Hepatocyte (in vitro differentiated cells): Measurements from ENCODE around the gene BABAM1. TPM values are rescaled to one million over a fixed set of nuclear protein-coding genes. Genes with fewer than 3 reads are reported as not detected.
A peak's percentile ranks its signal among the peaks of the same experiment; 100 is the strongest.

ENCODE experiments used
- DNase-seq: peaks from one replicate; pipeline ENCODE4 v3.0.0-alpha.2; 2016; ENCODE audit warnings: low spot score
- H2AFZ ChIP-seq: fragments of 200-600 bp; sonication (generic); 2 replicates; pipeline ENCODE4 v1.6.0; 2016; ENCODE audit warnings: antibody characterized with exemption, mild to moderate bottlenecking
- H3K27ac ChIP-seq: fragments of 200-600 bp; sonication (generic); 2 replicates; pipeline ENCODE4 v1.5.1; 2016; ENCODE audit warnings: mild to moderate bottlenecking
- H3K27me3 ChIP-seq: fragments of 200-600 bp; sonication (generic); 2 replicates; pipeline ENCODE4 v1.6.1; 2016
- H3K36me3 ChIP-seq: fragments of 200-600 bp; sonication (generic); replicated peaks from 2 replicates; pipeline ENCODE4 v1.5.1; 2016; ENCODE audit warnings: low read depth; ENCODE audit not compliant: insufficient read depth
- H3K4me1 ChIP-seq: fragments of 200-600 bp; sonication (generic); 2 replicates; pipeline ENCODE4 v1.5.1; 2016; ENCODE audit warnings: mild to moderate bottlenecking, moderate library complexity; ENCODE audit not compliant: insufficient read depth
- H3K4me2 ChIP-seq: fragments of 200-600 bp; sonication (generic); 2 replicates; pipeline ENCODE4 v1.6.0; 2016
- H3K4me3 ChIP-seq: fragments of 200-600 bp; sonication (generic); 2 replicates; pipeline ENCODE4 v1.5.1; 2016; ENCODE audit warnings: mild to moderate bottlenecking
- H3K79me2 ChIP-seq: fragments of 200-600 bp; sonication (generic); 2 replicates; pipeline ENCODE4 v1.6.0; 2017; ENCODE audit warnings: mild to moderate bottlenecking
- H3K9me2 ChIP-seq: fragments of 200-600 bp; sonication (generic); replicated peaks from 2 replicates; pipeline ENCODE4 v1.6.0; 2017; ENCODE audit warnings: mild to moderate bottlenecking; ENCODE audit not compliant: insufficient read depth
- H3K9me3 ChIP-seq: fragments of 200-600 bp; sonication (generic); 2 replicates; pipeline ENCODE4 v1.5.1; 2016; ENCODE audit warnings: low read depth, mild to moderate bottlenecking
- H4K20me1 ChIP-seq: fragments of 200-600 bp; sonication (generic); 2 replicates; pipeline ENCODE4 v1.6.0; 2016; ENCODE audit warnings: mild to moderate bottlenecking; ENCODE audit not compliant: insufficient read depth, poor library complexity, severe bottlenecking
- CTCF ChIP-seq: fragments of 200-600 bp; sonication (generic); IDR thresholded peaks from 2 replicates; pipeline ENCODE4 v1.5.1; 2016; ENCODE audit warnings: antibody characterized with exemption, mild to moderate bottlenecking; ENCODE audit not compliant: poor library complexity
- EZH2 ChIP-seq: fragments of 200-600 bp; sonication (generic); IDR thresholded peaks from 2 replicates; pipeline ENCODE4 v1.6.1; 2016; ENCODE audit warnings: antibody characterized with exemption, mild to moderate bottlenecking, borderline replicate concordance
- EZH2phosphoT487 ChIP-seq: fragments of 200-600 bp; sonication (generic); IDR thresholded peaks from one replicate; pipeline ENCODE4 v1.6.1; 2018; ENCODE audit warnings: antibody characterized with exemption, mild to moderate bottlenecking, low read depth, moderate library complexity; ENCODE audit not compliant: unreplicated experiment, severe bottlenecking
- WGBS: methylation state at CpG from one replicate; pipeline ENCODE4 v1.1.6; 2016; ENCODE audit warnings: low lambda C conversion rate; ENCODE audit errors: missing lambda C conversion rate; 5-methylcytosine and 5-hydroxymethylcytosine counted together
- polyA plus RNA-seq: library from polyadenylated mRNA; unstranded; fragments of >200 nt; fragmentation: Nextera tagmentation; extraction: Ambion mirVana; gene quantifications from 2 replicates; pipeline ENCODE4 v1.2.1, GENCODE V29; 2016
- total RNA-seq: library from RNA; depleted of rRNA; stranded (reverse); fragments of >200 nt; gene quantifications from 2 replicates; pipeline ENCODE4 v1.2.3, GENCODE V29; 2014

BABAM1 gene
- total and polyA plus RNA-seq, 2 experiments from 2014 or later = 63.8 to 94.1 TPM

GRCh38 chr19:17249887-17250548, 17.2 kb upstream of the BABAM1 start:
- no peaks in the 10 kb centered on the region for H3K27me3 ChIP-seq
- no peak overlapping the region for H2AFZ ChIP-seq
- peak overlapping the region; percentile 85 for H3K27ac ChIP-seq
- no peaks in the 10 kb centered on the region for H3K9me3 ChIP-seq
- no peak for TF ChIP-seq EZH2phosphoT487
- TF ChIP-seq CTCF = no peak
- no peak for TF ChIP-seq EZH2
- 94% methylated on average over 15 of the region's 15 CpGs for WGBS
- H3K4me3 ChIP-seq = no peak overlapping the region
- H3K9me2 ChIP-seq = no peaks in the 10 kb centered on the region
- H4K20me1 ChIP-seq = no peaks in the 10 kb centered on the region
- no peak for DNase-seq
- peaks cover 3% of the 10 kb centered on the region for H3K79me2 ChIP-seq
- H3K4me2 ChIP-seq = no peak overlapping the region
- H3K36me3 ChIP-seq = no peaks in the 10 kb centered on the region
- peaks cover 28% of the 10 kb centered on the region for H3K4me1 ChIP-seq

- no peaks in the 10 kb centered on the region for H3K27me3 ChIP-seq
- H3K9me2 ChIP-seq = no peaks in the 10 kb centered on the region
- H3K27ac ChIP-seq = no peak overlapping the region
- no peak overlapping the region for H3K4me3 ChIP-seq
- H3K9me3 ChIP-seq = no peaks in the 10 kb centered on the region
- H2AFZ ChIP-seq = no peak overlapping the region
- no peak overlapping the region for H3K4me2 ChIP-seq
- no peaks in the 10 kb centered on the region for H3K36me3 ChIP-seq
- no peaks in the 10 kb centered on the region for H3K79me2 ChIP-seq
- 89% methylated on average over 10 of the region's 10 CpGs for WGBS
- DNase-seq = no peak
- H4K20me1 ChIP-seq = no peaks in the 10 kb centered on the region
- H3K4me1 ChIP-seq = no peaks in the 10 kb centered on the region
- TF ChIP-seq EZH2phosphoT487 = no peak
- TF ChIP-seq EZH2 = no peak
- no peak for TF ChIP-seq CTCF
Observed at GRCh38 chr19:17254636-17255035, 12.6 kb upstream of the BABAM1 start.

GRCh38 chr19:17255150-17255621, 12.1 kb upstream of the BABAM1 start:
- Histone ChIP-seq H3K27me3 (no peaks in the 10 kb centered on the region), H3K79me2 (no peaks in the 10 kb centered on the region), H2AFZ (no peak overlapping the region), H3K27ac (no peak overlapping the region), H4K20me1 (no peaks in the 10 kb centered on the region), H3K4me3 (no peak overlapping the region), H3K36me3 (no peaks in the 10 kb centered on the region), H3K4me1 (no peaks in the 10 kb centered on the region), H3K9me2 (no peaks in the 10 kb centered on the region), H3K4me2 (no peak overlapping the region), H3K9me3 (no peaks in the 10 kb centered on the region)
- peak; percentile 25 for DNase-seq
- 85% methylated on average over 17 of the region's 18 CpGs for WGBS
- TF ChIP-seq EZH2phosphoT487 (no peak), CTCF (no peak), EZH2 (no peak)
